ENCODE data around the gene COQ2.

DNA sequence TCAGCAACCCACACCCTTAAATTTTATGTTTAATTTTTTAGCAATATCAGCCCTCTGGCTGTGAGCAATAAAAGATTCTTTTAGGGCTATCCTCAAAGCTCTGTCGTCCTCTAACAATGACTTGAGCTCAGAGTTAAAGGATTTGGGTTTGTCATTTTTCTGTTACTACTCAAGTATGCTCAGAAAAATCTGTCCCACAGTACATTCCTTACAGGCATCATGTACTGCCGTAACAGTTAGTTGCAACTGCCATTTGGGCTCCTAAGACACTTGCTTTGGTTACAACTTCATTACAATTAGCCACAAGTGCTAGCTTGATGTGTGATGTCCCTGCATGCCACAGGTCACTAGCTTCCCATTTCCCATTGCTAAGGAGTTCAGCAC, 33.2 kb downstream of the COQ2 start:
- TF ChIP-seq ZSCAN23 (tag by site-specific recombination; IDR thresholded peaks at IDR 0.05) (no peak), WT1 (tag by site-specific recombination; IDR thresholded peaks at IDR 0.05) (no peak), ZNF585B (tag by site-specific recombination; IDR thresholded peaks at IDR 0.05) (no peak), SP2 (tag by site-specific recombination; IDR thresholded peaks at IDR 0.05) (no peak), ZBTB8A (tag by site-specific recombination; IDR thresholded peaks at IDR 0.05) (no peak), ZNF311 (tag by site-specific recombination; IDR thresholded peaks at IDR 0.05; ENCODE audit: borderline replicate concordance) (no peak), ZNF501 (tag by site-specific recombination; IDR thresholded peaks at IDR 0.05) (no peak)
- TF ChIP-seq, protein P1, sequence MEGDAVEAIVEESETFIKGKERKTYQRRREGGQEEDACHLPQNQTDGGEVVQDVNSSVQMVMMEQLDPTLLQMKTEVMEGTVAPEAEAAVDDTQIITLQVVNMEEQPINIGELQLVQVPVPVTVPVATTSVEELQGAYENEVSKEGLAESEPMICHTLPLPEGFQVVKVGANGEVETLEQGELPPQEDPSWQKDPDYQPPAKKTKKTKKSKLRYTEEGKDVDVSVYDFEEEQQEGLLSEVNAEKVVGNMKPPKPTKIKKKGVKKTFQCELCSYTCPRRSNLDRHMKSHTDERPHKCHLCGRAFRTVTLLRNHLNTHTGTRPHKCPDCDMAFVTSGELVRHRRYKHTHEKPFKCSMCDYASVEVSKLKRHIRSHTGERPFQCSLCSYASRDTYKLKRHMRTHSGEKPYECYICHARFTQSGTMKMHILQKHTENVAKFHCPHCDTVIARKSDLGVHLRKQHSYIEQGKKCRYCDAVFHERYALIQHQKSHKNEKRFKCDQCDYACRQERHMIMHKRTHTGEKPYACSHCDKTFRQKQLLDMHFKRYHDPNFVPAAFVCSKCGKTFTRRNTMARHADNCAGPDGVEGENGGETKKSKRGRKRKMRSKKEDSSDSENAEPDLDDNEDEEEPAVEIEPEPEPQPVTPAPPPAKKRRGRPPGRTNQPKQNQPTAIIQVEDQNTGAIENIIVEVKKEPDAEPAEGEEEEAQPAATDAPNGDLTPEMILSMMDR (tag by site-specific recombination; IDR thresholded peaks at IDR 0.05): no peak
- TF ChIP-seq, protein P2, sequence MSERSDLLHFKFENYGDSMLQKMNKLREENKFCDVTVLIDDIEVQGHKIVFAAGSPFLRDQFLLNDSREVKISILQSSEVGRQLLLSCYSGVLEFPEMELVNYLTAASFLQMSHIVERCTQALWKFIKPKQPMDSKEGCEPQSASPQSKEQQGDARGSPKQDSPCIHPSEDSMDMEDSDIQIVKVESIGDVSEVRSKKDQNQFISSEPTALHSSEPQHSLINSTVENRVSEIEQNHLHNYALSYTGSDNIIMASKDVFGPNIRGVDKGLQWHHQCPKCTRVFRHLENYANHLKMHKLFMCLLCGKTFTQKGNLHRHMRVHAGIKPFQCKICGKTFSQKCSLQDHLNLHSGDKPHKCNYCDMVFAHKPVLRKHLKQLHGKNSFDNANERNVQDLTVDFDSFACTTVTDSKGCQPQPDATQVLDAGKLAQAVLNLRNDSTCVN (tag by site-specific recombination; optimal IDR thresholded peaks at IDR 0.05): no peak
- TF ChIP-seq, protein P3, sequence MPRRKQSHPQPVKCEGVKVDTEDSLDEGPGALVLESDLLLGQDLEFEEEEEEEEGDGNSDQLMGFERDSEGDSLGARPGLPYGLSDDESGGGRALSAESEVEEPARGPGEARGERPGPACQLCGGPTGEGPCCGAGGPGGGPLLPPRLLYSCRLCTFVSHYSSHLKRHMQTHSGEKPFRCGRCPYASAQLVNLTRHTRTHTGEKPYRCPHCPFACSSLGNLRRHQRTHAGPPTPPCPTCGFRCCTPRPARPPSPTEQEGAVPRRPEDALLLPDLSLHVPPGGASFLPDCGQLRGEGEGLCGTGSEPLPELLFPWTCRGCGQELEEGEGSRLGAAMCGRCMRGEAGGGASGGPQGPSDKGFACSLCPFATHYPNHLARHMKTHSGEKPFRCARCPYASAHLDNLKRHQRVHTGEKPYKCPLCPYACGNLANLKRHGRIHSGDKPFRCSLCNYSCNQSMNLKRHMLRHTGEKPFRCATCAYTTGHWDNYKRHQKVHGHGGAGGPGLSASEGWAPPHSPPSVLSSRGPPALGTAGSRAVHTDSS (tag by site-specific recombination; IDR thresholded peaks at IDR 0.05): no peak
- TF ChIP-seq, protein P4, sequence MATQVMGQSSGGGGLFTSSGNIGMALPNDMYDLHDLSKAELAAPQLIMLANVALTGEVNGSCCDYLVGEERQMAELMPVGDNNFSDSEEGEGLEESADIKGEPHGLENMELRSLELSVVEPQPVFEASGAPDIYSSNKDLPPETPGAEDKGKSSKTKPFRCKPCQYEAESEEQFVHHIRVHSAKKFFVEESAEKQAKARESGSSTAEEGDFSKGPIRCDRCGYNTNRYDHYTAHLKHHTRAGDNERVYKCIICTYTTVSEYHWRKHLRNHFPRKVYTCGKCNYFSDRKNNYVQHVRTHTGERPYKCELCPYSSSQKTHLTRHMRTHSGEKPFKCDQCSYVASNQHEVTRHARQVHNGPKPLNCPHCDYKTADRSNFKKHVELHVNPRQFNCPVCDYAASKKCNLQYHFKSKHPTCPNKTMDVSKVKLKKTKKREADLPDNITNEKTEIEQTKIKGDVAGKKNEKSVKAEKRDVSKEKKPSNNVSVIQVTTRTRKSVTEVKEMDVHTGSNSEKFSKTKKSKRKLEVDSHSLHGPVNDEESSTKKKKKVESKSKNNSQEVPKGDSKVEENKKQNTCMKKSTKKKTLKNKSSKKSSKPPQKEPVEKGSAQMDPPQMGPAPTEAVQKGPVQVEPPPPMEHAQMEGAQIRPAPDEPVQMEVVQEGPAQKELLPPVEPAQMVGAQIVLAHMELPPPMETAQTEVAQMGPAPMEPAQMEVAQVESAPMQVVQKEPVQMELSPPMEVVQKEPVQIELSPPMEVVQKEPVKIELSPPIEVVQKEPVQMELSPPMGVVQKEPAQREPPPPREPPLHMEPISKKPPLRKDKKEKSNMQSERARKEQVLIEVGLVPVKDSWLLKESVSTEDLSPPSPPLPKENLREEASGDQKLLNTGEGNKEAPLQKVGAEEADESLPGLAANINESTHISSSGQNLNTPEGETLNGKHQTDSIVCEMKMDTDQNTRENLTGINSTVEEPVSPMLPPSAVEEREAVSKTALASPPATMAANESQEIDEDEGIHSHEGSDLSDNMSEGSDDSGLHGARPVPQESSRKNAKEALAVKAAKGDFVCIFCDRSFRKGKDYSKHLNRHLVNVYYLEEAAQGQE (tag by site-specific recombination; IDR thresholded peaks at IDR 0.05): no peak
- TF ChIP-seq, protein P5, sequence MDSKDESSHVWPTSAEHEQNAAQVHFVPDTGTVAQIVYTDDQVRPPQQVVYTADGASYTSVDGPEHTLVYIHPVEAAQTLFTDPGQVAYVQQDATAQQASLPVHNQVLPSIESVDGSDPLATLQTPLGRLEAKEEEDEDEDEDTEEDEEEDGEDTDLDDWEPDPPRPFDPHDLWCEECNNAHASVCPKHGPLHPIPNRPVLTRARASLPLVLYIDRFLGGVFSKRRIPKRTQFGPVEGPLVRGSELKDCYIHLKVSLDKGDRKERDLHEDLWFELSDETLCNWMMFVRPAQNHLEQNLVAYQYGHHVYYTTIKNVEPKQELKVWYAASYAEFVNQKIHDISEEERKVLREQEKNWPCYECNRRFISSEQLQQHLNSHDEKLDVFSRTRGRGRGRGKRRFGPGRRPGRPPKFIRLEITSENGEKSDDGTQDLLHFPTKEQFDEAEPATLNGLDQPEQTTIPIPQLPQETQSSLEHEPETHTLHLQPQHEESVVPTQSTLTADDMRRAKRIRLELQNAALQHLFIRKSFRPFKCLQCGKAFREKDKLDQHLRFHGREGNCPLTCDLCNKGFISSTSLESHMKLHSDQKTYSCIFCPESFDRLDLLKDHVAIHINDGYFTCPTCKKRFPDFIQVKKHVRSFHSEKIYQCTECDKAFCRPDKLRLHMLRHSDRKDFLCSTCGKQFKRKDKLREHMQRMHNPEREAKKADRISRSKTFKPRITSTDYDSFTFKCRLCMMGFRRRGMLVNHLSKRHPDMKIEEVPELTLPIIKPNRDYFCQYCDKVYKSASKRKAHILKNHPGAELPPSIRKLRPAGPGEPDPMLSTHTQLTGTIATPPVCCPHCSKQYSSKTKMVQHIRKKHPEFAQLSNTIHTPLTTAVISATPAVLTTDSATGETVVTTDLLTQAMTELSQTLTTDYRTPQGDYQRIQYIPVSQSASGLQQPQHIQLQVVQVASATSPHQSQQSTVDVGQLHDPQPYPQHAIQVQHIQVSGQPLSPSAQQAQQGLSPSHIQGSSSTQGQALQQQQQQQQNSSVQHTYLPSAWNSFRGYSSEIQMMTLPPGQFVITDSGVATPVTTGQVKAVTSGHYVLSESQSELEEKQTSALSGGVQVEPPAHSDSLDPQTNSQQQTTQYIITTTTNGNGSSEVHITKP (tag by site-specific recombination; IDR thresholded peaks at IDR 0.05): no peak
